HG02623 (cell line): ENCODE results near the gene TMCC1.
"Not testable (repeated sequence)": the region's sequence is repeated elsewhere in the genome, so short reads cannot be mapped to it uniquely, and the experiment has no call there.

Experiments
- ATAC-seq: cut with Tn5 transposase; IDR thresholded peaks from one replicate; pipeline ENCODE4 v1.9.1; 2021; ENCODE audit warnings: moderate library complexity; ENCODE audit not compliant: unreplicated experiment

TMCC1 gene

GRCh38 chr3:129893581-129894070 is at the start of gene TMCC1:
TSS of gene TMCC1 (minus strand) at chr3:129893711.
- ATAC-seq: peak; percentile 82

- no peak for ATAC-seq
Observed at GRCh38 chr3:129943020-129943419, 49.5 kb upstream of the TMCC1 start.

- ATAC-seq: no peak
Observed at GRCh38 chr3:129942296-129942695, 48.8 kb upstream of the TMCC1 start.

GRCh38 chr3:129940086-129940485 is 46.6 kb upstream of the TMCC1 start:
- ATAC-seq: no peak

GRCh38 chr3:129938140-129938930 is 44.8 kb upstream of the TMCC1 start:
- no peak for ATAC-seq

GRCh38 chr3:129937717-129938116 is 44.2 kb upstream of the TMCC1 start:
- no peak for ATAC-seq

GRCh38 chr3:129936757-129937156 is 43.2 kb upstream of the TMCC1 start:
- no peak for ATAC-seq

GRCh38 chr3:129934234-129935123 is 41.0 kb upstream of the TMCC1 start:
- no peak for ATAC-seq

GRCh38 chr3:129933471-129933870 is 40.0 kb upstream of the TMCC1 start:
- no peak for ATAC-seq

GRCh38 chr3:129929383-129929782 is 35.9 kb upstream of the TMCC1 start:
- no peak for ATAC-seq

GRCh38 chr3:129927072-129927471 is 33.6 kb upstream of the TMCC1 start:
- no peak for ATAC-seq

GRCh38 chr3:129919806-129920205 is 26.3 kb upstream of the TMCC1 start:
- ATAC-seq: no peak

GRCh38 chr3:129919357-129919756 is 25.8 kb upstream of the TMCC1 start:
- ATAC-seq: no peak

GRCh38 chr3:129918461-129918860 is 24.9 kb upstream of the TMCC1 start:
- ATAC-seq: no peak

GRCh38 chr3:129917423-129918007 is 24.0 kb upstream of the TMCC1 start:
- ATAC-seq: no peak

- ATAC-seq: no peak
Observed at GRCh38 chr3:129913618-129914017, 20.1 kb upstream of the TMCC1 start.

- no peak for ATAC-seq
Observed at GRCh38 chr3:129911261-129911861, 17.9 kb upstream of the TMCC1 start.

- ATAC-seq: not testable (repeated sequence)
Observed at GRCh38 chr3:129909235-129909634, 15.7 kb upstream of the TMCC1 start.

- ATAC-seq: no peak
Observed at GRCh38 chr3:129908417-129908816, 14.9 kb upstream of the TMCC1 start.

GRCh38 chr3:129901272-129901671 is 7.8 kb upstream of the TMCC1 start:
- not testable (repeated sequence) for ATAC-seq

GRCh38 chr3:129897026-129897425 is 3.5 kb upstream of the TMCC1 start:
- no peak for ATAC-seq
